PC-9 (cell line): ENCODE data around the gene OR6J1. TPM values are rescaled to one million over a fixed set of nuclear protein-coding genes. Genes with fewer than 3 reads are reported as not detected.
A peak's percentile ranks its signal among the peaks of the same experiment; 100 is the strongest.
"Not testable (repeated sequence)": the region's sequence is repeated elsewhere in the genome, so short reads cannot be mapped to it uniquely, and the experiment has no call there.

Experiments used
- BruUV-seq: library from RNA; stranded (reverse); fragments of 400-500 nt; replicated peaks from 2 replicates; lab custom pipeline; 2021; lab: Mats Ljungman, UMichigan
- CTCF ChIA-PET: fragments of 300-600 bp; sonication (Branson Sonifier 250); formaldehyde crosslinking; loops from one replicate; lab custom pipeline; 2022; ENCODE audit warnings: antibody characterized with exemption; lab: Charles Lee
- POLR2A ChIA-PET: fragments of 300-600 bp; sonication (Branson Sonifier 250); formaldehyde crosslinking; loops from one replicate; lab custom pipeline; 2022; ENCODE audit warnings: antibody characterized with exemption; ENCODE audit not compliant: unreplicated experiment; lab: Charles Lee
- DNase-seq, 2 experiments: peaks; one replicate each; pipeline versions ENCODE4 v3.0.0 to v3.0.0-alpha.2; 2015 to 2022; ENCODE audit warnings: mixed read lengths in 1 of 2
- H2AFZ ChIP-seq: fragments of 200-600 bp; sonication (generic); 2 replicates; pipeline ENCODE4 v1.8.1; 2017; ENCODE audit warnings: antibody characterized with exemption
- H3F3A ChIP-seq: fragments of 200-600 bp; sonication (generic); 2 replicates; pipeline ENCODE4 v1.8.1; 2017; ENCODE audit warnings: antibody characterized with exemption, mild to moderate bottlenecking, low read depth; ENCODE audit not compliant: insufficient read depth
- H3K27ac ChIP-seq: fragments of 200-600 bp; sonication (generic); 2 replicates; pipeline ENCODE4 v1.6.1; 2016; ENCODE audit warnings: mixed run types
- H3K27me3 ChIP-seq: fragments of 200-600 bp; sonication (generic); 2 replicates; pipeline ENCODE4 v1.6.1; 2016; ENCODE audit warnings: low read depth, mixed run types; ENCODE audit not compliant: insufficient read depth
- H3K36me3 ChIP-seq: fragments of 200-600 bp; sonication (generic); 2 replicates; pipeline ENCODE4 v1.6.1; 2016; ENCODE audit warnings: low read depth, mixed run types
- H3K4me1 ChIP-seq: fragments of 200-600 bp; sonication (generic); replicated peaks from 2 replicates; pipeline ENCODE4 v1.6.1; 2016; ENCODE audit warnings: mixed run types; ENCODE audit not compliant: insufficient read depth
- H3K4me2 ChIP-seq: fragments of 200-600 bp; sonication (generic); 2 replicates; pipeline ENCODE4 v1.6.1; 2017; ENCODE audit warnings: mixed run types
- H3K4me3 ChIP-seq: fragments of 200-600 bp; sonication (generic); 2 replicates; pipeline ENCODE4 v1.6.1; 2016; ENCODE audit warnings: mixed run types
- H3K79me2 ChIP-seq: fragments of 200-600 bp; sonication (generic); 2 replicates; pipeline ENCODE4 v1.6.1; 2017; ENCODE audit warnings: low read depth, mixed run types
- H3K9me2 ChIP-seq: fragments of 200-600 bp; sonication (generic); 2 replicates; pipeline ENCODE4 v1.8.1; 2017; ENCODE audit warnings: mild to moderate bottlenecking; ENCODE audit not compliant: insufficient read depth
- H3K9me3 ChIP-seq: fragments of 200-600 bp; sonication (generic); 2 replicates; pipeline ENCODE4 v1.8.1; 2016; ENCODE audit warnings: low read depth; ENCODE audit not compliant: insufficient read depth
- H4K20me1 ChIP-seq: fragments of 200-600 bp; sonication (generic); 2 replicates; pipeline ENCODE4 v1.8.1; 2017; ENCODE audit not compliant: insufficient read depth
- EZH2 ChIP-seq: fragments of 200-600 bp; sonication (generic); IDR thresholded peaks from 2 replicates; pipeline ENCODE4 v1.8.0; 2017; ENCODE audit warnings: antibody characterized with exemption, low read depth
- intact Hi-C: fragments of 100-400 bp; cut with micrococcal nuclease; formaldehyde crosslinking; loops from one replicate; pipeline ENCODE4 v1.10.0; 2022; ENCODE audit not compliant: unreplicated experiment
- total RNA-seq: library from RNA; stranded (reverse); gene quantifications from 2 replicates; pipeline ENCODE4 v1.2.3, GENCODE V29; 2021
- TF ChIP-seq, protein P1 (sequence below): fragments of 200-600 bp; sonication (generic); conservative IDR thresholded peaks from 2 replicates; pipeline ENCODE4 v1.6.1; 2017; ENCODE audit warnings: mixed run types, antibody characterized with exemption, mild to moderate bottlenecking, moderate library complexity

The OR6J1 gene
- total RNA-seq, 1 experiment from 2014 or later: 0.11 TPM

DNA sequence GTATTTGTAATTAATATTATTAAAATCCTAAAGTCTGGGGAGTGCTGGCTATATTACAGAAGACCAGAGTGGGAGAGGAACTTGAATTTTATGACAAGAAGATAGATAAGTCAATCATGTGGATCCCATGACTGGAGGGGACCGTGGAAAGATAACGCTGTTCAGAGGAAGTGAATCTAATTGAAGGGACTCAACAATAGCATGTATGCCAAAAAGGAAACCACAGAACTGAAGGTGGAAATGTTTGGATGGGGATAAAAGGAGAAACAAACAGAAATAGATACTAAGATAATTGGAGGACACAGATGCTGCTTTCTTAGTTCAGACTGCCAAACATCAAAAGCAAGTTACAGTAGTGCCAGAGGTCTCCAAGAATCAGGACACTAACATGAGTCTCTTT, 21.1 kb downstream of the OR6J1 start:
- ChIA-PET POLR2A (no interaction called here), CTCF (no interaction called here)
- TF ChIP-seq, protein P1, sequence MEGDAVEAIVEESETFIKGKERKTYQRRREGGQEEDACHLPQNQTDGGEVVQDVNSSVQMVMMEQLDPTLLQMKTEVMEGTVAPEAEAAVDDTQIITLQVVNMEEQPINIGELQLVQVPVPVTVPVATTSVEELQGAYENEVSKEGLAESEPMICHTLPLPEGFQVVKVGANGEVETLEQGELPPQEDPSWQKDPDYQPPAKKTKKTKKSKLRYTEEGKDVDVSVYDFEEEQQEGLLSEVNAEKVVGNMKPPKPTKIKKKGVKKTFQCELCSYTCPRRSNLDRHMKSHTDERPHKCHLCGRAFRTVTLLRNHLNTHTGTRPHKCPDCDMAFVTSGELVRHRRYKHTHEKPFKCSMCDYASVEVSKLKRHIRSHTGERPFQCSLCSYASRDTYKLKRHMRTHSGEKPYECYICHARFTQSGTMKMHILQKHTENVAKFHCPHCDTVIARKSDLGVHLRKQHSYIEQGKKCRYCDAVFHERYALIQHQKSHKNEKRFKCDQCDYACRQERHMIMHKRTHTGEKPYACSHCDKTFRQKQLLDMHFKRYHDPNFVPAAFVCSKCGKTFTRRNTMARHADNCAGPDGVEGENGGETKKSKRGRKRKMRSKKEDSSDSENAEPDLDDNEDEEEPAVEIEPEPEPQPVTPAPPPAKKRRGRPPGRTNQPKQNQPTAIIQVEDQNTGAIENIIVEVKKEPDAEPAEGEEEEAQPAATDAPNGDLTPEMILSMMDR: no peak
- no peak for TF ChIP-seq EZH2
- no peaks in the 10 kb centered on the region for H3K27me3 ChIP-seq
- no peaks in the 10 kb centered on the region for H3K36me3 ChIP-seq
- H3K79me2 ChIP-seq: no peaks in the 10 kb centered on the region
- no TSS peak for BruUV-seq
- H2AFZ ChIP-seq: no peak overlapping the region
- intact Hi-C loops: no loop called here
- H3K9me3 ChIP-seq: no peaks in the 10 kb centered on the region
- H3K27ac ChIP-seq: no peak overlapping the region
- H3F3A ChIP-seq: peaks cover 12% of the 10 kb centered on the region; the same call in 1 of the 2 replicates
- peaks cover 17% of the 10 kb centered on the region for H3K4me1 ChIP-seq
- no peaks in the 10 kb centered on the region for H3K9me2 ChIP-seq
- H3K4me3 ChIP-seq: no peak overlapping the region
- no peaks in the 10 kb centered on the region for H4K20me1 ChIP-seq
- no peak overlapping the region; the same call in 1 of the 2 replicates for H3K4me2 ChIP-seq
- no peak for DNase-seq

DNA sequence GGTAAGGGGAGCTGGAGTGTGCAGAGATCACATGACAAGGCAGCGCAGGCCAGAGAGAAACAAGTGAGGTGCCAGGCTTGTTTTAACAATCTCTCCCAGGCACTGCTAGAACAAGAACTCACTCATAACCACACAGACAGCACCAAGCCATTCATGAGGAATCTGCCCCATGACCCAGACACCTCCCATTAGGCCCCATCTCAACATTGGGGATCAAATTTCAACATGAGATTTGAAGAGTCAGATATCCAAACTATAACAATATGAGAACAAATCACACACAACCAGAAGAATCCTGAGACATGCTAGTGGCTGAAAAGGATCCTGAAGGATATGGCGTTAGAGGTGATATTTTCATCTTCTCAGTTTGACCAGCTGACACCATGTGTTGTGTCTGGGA, 21.9 kb downstream of the OR6J1 start:
- Histone ChIP-seq H3K27ac (peak overlapping the region; percentile 47), H3F3A (peaks cover 12% of the 10 kb centered on the region; the same call in 1 of the 2 replicates), H3K4me1 (peaks cover 17% of the 10 kb centered on the region), H3K27me3 (no peaks in the 10 kb centered on the region), H3K4me3 (no peak overlapping the region), H3K9me3 (no peaks in the 10 kb centered on the region), H3K36me3 (no peaks in the 10 kb centered on the region), H3K4me2 (peak overlapping the region; percentile 28), H4K20me1 (no peaks in the 10 kb centered on the region), H3K9me2 (no peaks in the 10 kb centered on the region), H2AFZ (no peak overlapping the region), H3K79me2 (no peaks in the 10 kb centered on the region)
- intact Hi-C loops: no loop called here
- peak in 1 of 2 experiments; percentile 19 for DNase-seq
- no TSS peak for BruUV-seq
- no peak for TF ChIP-seq EZH2
- TF ChIP-seq, protein P1: no peak
- ChIA-PET POLR2A (no interaction called here), CTCF (no interaction called here)

DNA sequence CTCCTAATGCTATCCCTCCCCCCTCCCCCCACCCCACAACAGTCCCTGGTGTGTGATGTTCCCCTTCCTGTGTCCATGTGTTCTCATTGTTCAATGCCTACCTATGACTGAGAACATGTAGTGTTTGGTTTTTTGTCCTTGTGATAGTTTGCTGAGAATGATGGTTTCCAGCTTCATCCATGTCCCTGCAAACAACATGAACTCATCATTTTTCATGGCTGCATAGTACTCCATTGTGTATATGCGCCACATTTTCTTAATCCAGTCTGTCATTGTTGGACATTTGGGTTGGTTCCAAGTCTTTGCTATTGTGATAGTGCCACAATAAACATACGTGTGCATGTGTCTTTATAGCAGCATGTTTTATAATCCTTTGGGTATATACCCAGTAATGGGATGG, 28.4 kb downstream of the OR6J1 start:
- BruUV-seq, H4K20me1 ChIP-seq, intact Hi-C loops, CTCF ChIA-PET, H3K4me2 ChIP-seq, H2AFZ ChIP-seq, H3K9me2 ChIP-seq, H3K36me3 ChIP-seq, POLR2A ChIA-PET, H3K79me2 ChIP-seq, H3K27ac ChIP-seq, H3K27me3 ChIP-seq, H3K9me3 ChIP-seq, DNase-seq, H3K4me3 ChIP-seq: not testable (repeated sequence)
- peaks cover 30% of the 10 kb centered on the region for H3F3A ChIP-seq
- H3K4me1 ChIP-seq: peaks cover 31% of the 10 kb centered on the region
